H1 (cell line): ENCODE measurements around the gene ITGB1BP1.

ENCODE experiments used
- CEBPB ChIP-seq: IDR thresholded peaks from 2 replicates; pipeline ENCODE4 v1.6.1; 2012; ENCODE audit warnings: low read depth, low read length
- CTCF ChIP-seq, 3 experiments: IDR thresholded peaks; 1 replicate in 2 of 3; 2 replicates in 1 of 3; pipeline versions ENCODE4 v1.5.1 to v1.6.1; 2011; ENCODE audit warnings: low read length in 3 of 3, mild to moderate bottlenecking in 3 of 3, inconsistent platforms in 2 of 3, low read depth in 1 of 3, moderate library complexity in 1 of 3; ENCODE audit not compliant: insufficient read depth in 1 of 3; ENCODE audit errors: control extremely low read depth in 1 of 3
- GABPA ChIP-seq: IDR thresholded peaks from 2 replicates; pipeline ENCODE4 v1.6.1; 2011; ENCODE audit warnings: mild to moderate bottlenecking, low read length, moderate library complexity, borderline replicate concordance; ENCODE audit not compliant: insufficient read depth
- MAFK ChIP-seq: IDR thresholded peaks from 2 replicates; pipeline ENCODE4 v1.6.1; 2012; ENCODE audit warnings: low read depth, mild to moderate bottlenecking, improper control_type of control experiment, low read length
- MAX ChIP-seq: IDR thresholded peaks from 2 replicates; pipeline ENCODE4 v1.6.1; 2012; ENCODE audit warnings: inconsistent platforms
- POLR2A ChIP-seq, 2 experiments: IDR thresholded peaks; 1 replicate in 1 of 2; 2 replicates in 1 of 2; pipeline ENCODE4 v1.6.1; 2011; ENCODE audit warnings: low read depth in 2 of 2, low read length in 2 of 2, mild to moderate bottlenecking in 2 of 2; ENCODE audit errors: control extremely low read depth in 1 of 2
- SP2 ChIP-seq: IDR thresholded peaks from 2 replicates; pipeline ENCODE4 v1.6.1; 2012; ENCODE audit warnings: mild to moderate bottlenecking, low read length, inconsistent platforms
- SRF ChIP-seq: IDR thresholded peaks from 2 replicates; pipeline ENCODE4 v1.6.1; 2011; ENCODE audit warnings: mild to moderate bottlenecking, low read depth, low read length, moderate library complexity
- SUZ12 ChIP-seq: fragments of 200-600 bp; sonication (generic); IDR thresholded peaks from 2 replicates; pipeline ENCODE4 v1.6.1; 2012; ENCODE audit warnings: mild to moderate bottlenecking, inconsistent platforms, low read length, moderate library complexity, mixed read lengths
- TAF1 ChIP-seq: IDR thresholded peaks from 2 replicates; pipeline ENCODE4 v1.6.1; 2011; ENCODE audit warnings: mild to moderate bottlenecking, low read depth, low read length

GRCh38 chr2:9390151-9390850, 33.0 kb downstream of the ITGB1BP1 start:
- TF ChIP-seq GABPA: no peak
- no peak for TF ChIP-seq SUZ12
- TF ChIP-seq CTCF (IDR thresholded peaks at IDR 0.05; ENCODE audit: control extremely low read depth in 1 of 3, insufficient read depth in 1 of 3, low read depth in 1 of 3, low read length in 3 of 3): no peak
- no peak for TF ChIP-seq MAX
- TF ChIP-seq CEBPB: no peak
- TF ChIP-seq TAF1: no peak
- TF ChIP-seq MAFK: no peak
- TF ChIP-seq SP2: no peak
- no peak for TF ChIP-seq SRF
- TF ChIP-seq POLR2A (IDR thresholded peaks at IDR 0.05; ENCODE audit: control extremely low read depth in 1 of 2, low read depth in 2 of 2, low read length in 2 of 2): no peak
